Keratinocyte (primary cell): ENCODE measurements around the gene HYDIN. TPM values are rescaled to one million over a fixed set of nuclear protein-coding genes. Genes with fewer than 3 reads are reported as not detected.
"Not testable (repeated sequence)": the region's sequence is repeated elsewhere in the genome, so short reads cannot be mapped to it uniquely, and the experiment has no call there.

Experiments used
- DNase-seq: peaks from one replicate; pipeline ENCODE4 v3.0.0-alpha.2; 2011; ENCODE audit warnings: low read depth, missing footprints, low spot score
- FAIRE-seq: peaks from 2 replicates; lab custom pipeline; 2011; peaks lifted over from hg19 to GRCh38; lab: Jason Lieb, UNC
- H2AFZ ChIP-seq: 2 replicates; pipeline ENCODE4 v1.6.0; 2012; ENCODE audit warnings: low read length, control low read depth, inconsistent platforms; ENCODE audit not compliant: control insufficient read depth
- H3K27ac ChIP-seq: 2 replicates; pipeline ENCODE4 v1.5.1; 2011; ENCODE audit warnings: low read length; ENCODE audit not compliant: control insufficient read depth, insufficient read depth
- H3K27me3 ChIP-seq: 3 replicates; pipeline ENCODE4 v1.6.0; 2011; ENCODE audit warnings: low read length; ENCODE audit not compliant: control insufficient read depth, insufficient read depth; ENCODE audit errors: extremely low read depth
- H3K36me3 ChIP-seq, 2 experiments: 2 replicates in 1 of 2; 3 replicates in 1 of 2; pipeline ENCODE4 v1.5.1; 2011; ENCODE audit warnings: low read length in 2 of 2, mild to moderate bottlenecking in 1 of 2; ENCODE audit not compliant: control insufficient read depth in 2 of 2, insufficient read depth in 2 of 2; ENCODE audit errors: extremely low read depth in 1 of 2
- H3K4me1 ChIP-seq: 3 replicates; pipeline ENCODE4 v1.5.1; 2011; ENCODE audit warnings: low read length; ENCODE audit not compliant: control insufficient read depth, insufficient read depth; ENCODE audit errors: extremely low read depth
- H3K4me2 ChIP-seq: 3 replicates; pipeline ENCODE4 v1.6.0; 2011; ENCODE audit warnings: low read depth, low read length; ENCODE audit not compliant: control insufficient read depth, insufficient read depth; ENCODE audit errors: extremely low read depth
- H3K4me3 ChIP-seq, 3 experiments: fragments of 200-600 bp in 1 of 3; sonication (generic) in 1 of 3; 2 replicates in 2 of 3; 3 replicates in 1 of 3; pipeline ENCODE4 v1.5.1; 2011 to 2016; ENCODE audit warnings: low read length in 3 of 3, mild to moderate bottlenecking in 3 of 3, control low read depth in 2 of 3, inconsistent platforms in 1 of 3, low read depth in 1 of 3, mixed read lengths in 1 of 3, mixed run types in 1 of 3, moderate library complexity in 1 of 3; ENCODE audit not compliant: control insufficient read depth in 2 of 3, insufficient read depth in 2 of 3; ENCODE audit errors: extremely low read depth in 1 of 3
- H3K79me2 ChIP-seq: 2 replicates; pipeline ENCODE4 v1.6.0; 2012; ENCODE audit warnings: low read length; ENCODE audit not compliant: control insufficient read depth, insufficient read depth
- H3K9ac ChIP-seq: 3 replicates; pipeline ENCODE4 v1.6.0; 2011; ENCODE audit warnings: low read length; ENCODE audit not compliant: control insufficient read depth, insufficient read depth; ENCODE audit errors: extremely low read depth
- H3K9me1 ChIP-seq: 3 replicates; pipeline ENCODE4 v1.6.0; 2011; ENCODE audit warnings: low read length; ENCODE audit not compliant: control insufficient read depth, insufficient read depth; ENCODE audit errors: extremely low read depth
- H3K9me3 ChIP-seq: 2 replicates; pipeline ENCODE4 v1.5.1; 2012; ENCODE audit warnings: low read depth, low read length; ENCODE audit not compliant: control insufficient read depth
- H4K20me1 ChIP-seq: 3 replicates; pipeline ENCODE4 v1.6.0; 2011; ENCODE audit warnings: low read length; ENCODE audit not compliant: control insufficient read depth, insufficient read depth; ENCODE audit errors: extremely low read depth
- dilution Hi-C: fragments of 300-500 bp; cut with MboI; formaldehyde crosslinking; loops from one replicate; pipeline ENCODE4 v1.7.0; 2020; ENCODE audit warnings: low sequenced_read_pairs; ENCODE audit not compliant: extremely low pct_ligation_motif_present
- polyA plus RNA-seq, 5 experiments: library from polyadenylated mRNA; depleted of rRNA in 3 of 5; stranded (reverse) in 3 of 5; stranded (forward) in 1 of 5; unstranded in 1 of 5; fragments of >200 nt; gene quantifications; 1 replicate in 1 of 5; 2 replicates in 3 of 5; 3 replicates in 1 of 5; pipeline versions ENCODE4 v1.2.1 to v1.2.3, GENCODE V29; 2011 to 2012; ENCODE audit warnings: missing spikeins in 2 of 5, low read depth in 1 of 5, low replicate concordance in 1 of 5

Gene HYDIN
- polyA plus RNA-seq, 1 donor (not counting 4 experiments of a cell fraction or from before 2014, with no cell fraction given): 0.49 TPM

DNA sequence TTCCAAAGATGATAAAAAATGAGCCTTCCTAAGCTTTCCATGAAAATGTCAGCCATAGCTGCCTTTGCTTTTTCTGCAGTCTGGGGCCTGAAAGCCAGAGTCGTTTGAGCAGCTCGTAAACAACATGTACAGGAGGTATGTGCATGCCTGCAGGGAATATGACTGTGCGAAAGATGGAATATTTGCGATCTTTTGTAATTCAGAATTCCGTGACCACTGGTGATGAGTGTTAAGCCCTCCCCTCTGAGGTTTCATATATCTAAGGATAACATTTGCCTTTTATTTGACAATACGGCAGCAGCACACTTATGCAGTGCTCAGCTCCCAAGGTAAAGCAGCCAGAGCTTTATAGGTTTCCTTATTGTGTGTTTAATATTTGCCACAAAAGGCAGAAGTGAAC, 192.5 kb downstream of the HYDIN start:
- H3K9ac ChIP-seq, H3K9me3 ChIP-seq, H3K36me3 ChIP-seq, H3K79me2 ChIP-seq, H2AFZ ChIP-seq, H3K4me3 ChIP-seq, H3K27me3 ChIP-seq, H3K4me2 ChIP-seq, FAIRE-seq, DNase-seq, H4K20me1 ChIP-seq, H3K4me1 ChIP-seq, dilution Hi-C loops, H3K27ac ChIP-seq, H3K9me1 ChIP-seq: not testable (repeated sequence)

DNA sequence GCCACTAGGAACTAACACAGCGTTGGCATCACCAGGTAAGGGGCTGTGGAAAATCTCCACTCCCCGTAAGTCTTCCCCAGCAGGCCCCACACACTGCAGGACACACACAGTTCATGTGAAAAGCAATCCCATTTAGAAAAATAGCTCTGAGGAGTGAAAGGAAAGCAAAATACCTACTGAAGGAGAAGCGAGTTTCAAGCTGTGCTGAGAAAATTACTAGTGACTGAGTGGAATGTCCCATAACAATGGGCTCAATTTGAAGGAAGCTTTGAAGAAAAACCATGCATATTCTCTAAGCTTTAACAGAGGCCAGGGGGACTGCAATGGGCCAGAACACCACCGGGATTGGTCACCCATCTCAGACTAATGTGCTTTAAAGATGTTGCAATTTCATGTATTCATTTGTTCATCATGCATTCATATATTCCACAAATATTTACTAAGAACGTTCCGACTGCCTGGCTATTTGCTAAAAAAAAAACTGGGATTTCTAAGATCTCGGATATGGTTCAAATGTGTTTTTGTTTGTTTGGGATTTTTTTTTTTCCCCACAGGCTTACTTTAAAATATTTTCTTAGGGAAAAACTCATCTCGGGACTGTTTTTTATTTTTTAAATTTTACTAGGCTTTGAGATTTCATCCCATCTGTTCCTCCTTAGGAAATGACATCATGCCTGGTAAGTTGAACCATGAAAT, 202.3 kb downstream of the HYDIN start:
- H3K27ac ChIP-seq, DNase-seq, H3K4me1 ChIP-seq, H3K27me3 ChIP-seq, H3K4me3 ChIP-seq, H3K36me3 ChIP-seq, H4K20me1 ChIP-seq, H3K9ac ChIP-seq, FAIRE-seq, H3K79me2 ChIP-seq, H3K9me1 ChIP-seq, H2AFZ ChIP-seq, H3K9me3 ChIP-seq, dilution Hi-C loops, H3K4me2 ChIP-seq: not testable (repeated sequence)

DNA sequence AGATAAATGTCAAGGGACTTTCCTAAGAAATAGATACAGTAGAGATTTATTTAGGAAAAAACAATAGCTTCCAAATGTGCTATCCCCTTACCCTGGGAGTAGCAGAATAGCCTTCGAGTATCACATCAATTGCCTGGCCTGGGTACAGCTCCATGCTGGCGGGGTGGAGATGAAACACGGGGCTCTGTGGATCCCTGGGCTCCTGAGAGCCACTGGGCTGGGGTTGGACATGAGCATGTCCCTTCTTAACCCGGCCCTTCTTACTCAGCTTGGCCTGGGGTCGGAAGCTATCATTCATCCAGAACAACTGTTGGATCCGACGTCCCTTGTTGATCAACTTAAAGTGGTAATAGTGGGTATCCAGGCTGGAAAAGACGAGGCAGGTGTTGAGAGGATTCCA, 203.0 kb downstream of the HYDIN start:
- H3K4me1 ChIP-seq, H4K20me1 ChIP-seq, H3K4me2 ChIP-seq, H3K27me3 ChIP-seq, H3K79me2 ChIP-seq, H3K4me3 ChIP-seq, dilution Hi-C loops, H3K27ac ChIP-seq, H3K9me1 ChIP-seq, H2AFZ ChIP-seq, H3K9ac ChIP-seq, H3K9me3 ChIP-seq, H3K36me3 ChIP-seq, DNase-seq, FAIRE-seq: not testable (repeated sequence)

DNA sequence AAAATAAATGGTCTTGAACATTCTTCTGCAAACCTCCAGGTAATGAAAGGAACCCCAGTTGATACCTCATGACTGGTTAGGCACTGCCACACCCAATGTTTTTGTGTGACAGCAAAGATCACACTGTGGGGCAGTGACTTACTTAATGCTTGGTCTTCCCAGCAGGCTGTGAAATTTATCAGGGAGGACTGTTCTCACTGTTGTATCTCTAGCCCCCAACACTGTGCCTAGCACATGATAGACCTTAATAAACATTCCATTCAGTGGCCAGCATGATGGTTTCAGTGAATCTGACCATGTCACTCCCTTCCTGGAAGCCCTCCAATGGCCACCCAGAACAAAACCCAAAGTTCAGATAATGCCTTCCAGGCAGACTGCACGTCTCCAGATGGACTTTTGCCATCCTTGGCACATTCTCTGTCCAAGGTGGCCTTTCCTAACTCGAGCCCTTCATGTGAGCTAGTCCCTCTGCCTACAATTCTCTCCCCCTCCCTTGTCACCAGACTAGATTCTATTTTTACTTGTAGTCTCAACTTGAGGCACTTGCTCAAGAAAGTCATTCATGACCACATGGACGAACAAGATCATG, 206.6 kb downstream of the HYDIN start:
- H3K9me3 ChIP-seq, H3K79me2 ChIP-seq, H3K9me1 ChIP-seq, DNase-seq, FAIRE-seq, H3K27me3 ChIP-seq, H3K36me3 ChIP-seq, H2AFZ ChIP-seq, H3K4me2 ChIP-seq, H3K27ac ChIP-seq, H3K4me1 ChIP-seq, dilution Hi-C loops, H4K20me1 ChIP-seq, H3K4me3 ChIP-seq, H3K9ac ChIP-seq: not testable (repeated sequence)

DNA sequence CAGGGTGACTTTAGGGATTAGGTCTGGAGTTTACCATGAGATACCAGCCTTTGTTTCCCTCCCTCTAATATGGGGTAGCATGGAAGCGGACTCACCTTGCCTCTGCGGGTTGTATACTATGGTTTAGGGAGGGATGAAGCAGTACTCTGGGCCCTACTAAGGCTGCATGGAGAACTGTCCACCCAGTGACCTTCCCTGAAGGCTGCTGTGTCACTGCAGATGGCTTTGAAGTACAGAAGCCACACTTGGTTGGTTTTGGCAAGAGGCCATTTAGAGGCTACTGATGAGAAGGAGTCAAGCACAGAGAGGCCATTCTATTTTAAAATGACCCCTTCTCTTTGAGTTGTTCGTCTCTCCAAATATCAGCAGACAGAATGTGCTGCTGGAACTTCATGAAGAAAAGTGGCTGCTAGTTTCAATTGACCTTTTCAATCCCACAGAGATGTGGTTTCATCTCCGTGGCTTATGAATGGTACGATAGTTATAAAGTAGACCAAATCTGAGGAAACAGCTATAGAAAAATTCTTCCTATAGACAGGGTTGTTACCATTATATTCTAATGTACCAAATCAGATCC, 208.5 kb downstream of the HYDIN start:
- H3K27ac ChIP-seq, H4K20me1 ChIP-seq, H3K4me2 ChIP-seq, H3K27me3 ChIP-seq, H3K4me1 ChIP-seq, FAIRE-seq, H3K9me3 ChIP-seq, H3K4me3 ChIP-seq, H3K36me3 ChIP-seq, H3K9me1 ChIP-seq, DNase-seq, H3K79me2 ChIP-seq, H2AFZ ChIP-seq, H3K9ac ChIP-seq, dilution Hi-C loops: not testable (repeated sequence)
